HL-60/S4 (cell line): ENCODE results near the gene DNMT3L.
"Not testable (repeated sequence)": the region's sequence is repeated elsewhere in the genome, so short reads cannot be mapped to it uniquely, and the experiment has no call there.

Experiments used
- in situ Hi-C: fragments of 300-500 bp; cut with MboI; formaldehyde crosslinking; loops from 2 replicates; pipeline ENCODE4 v1.14.3; 2022; ENCODE audit warnings: low sequenced_read_pairs

DNMT3L gene

GRCh38 chr21:44253832-44254710 lies 7.6 kb downstream of the DNMT3L start:
- in situ Hi-C loops, result no loop called here

GRCh38 chr21:44249204-44250037 lies 12.3 kb downstream of the DNMT3L start:
- in situ Hi-C loops, result not testable (repeated sequence)

- in situ Hi-C loops, result not testable (repeated sequence)
Measured at GRCh38 chr21:44247904-44248303, 13.8 kb downstream of the DNMT3L start.

- in situ Hi-C loops, result not testable (repeated sequence)
Measured at GRCh38 chr21:44243980-44244379, 17.7 kb downstream of the DNMT3L start.

- in situ Hi-C loops, result not testable (repeated sequence)
Measured at GRCh38 chr21:44241281-44241680, 20.4 kb downstream of the DNMT3L start.

GRCh38 chr21:44240842-44241241 lies 20.9 kb downstream of the DNMT3L start, which contains the start of gene ICOSLG:
TSS of gene ICOSLG (minus strand) at chr21:44240943. CDS start at chr21:44240817, 126 bp downstream.
- in situ Hi-C loops, result not testable (repeated sequence)

GRCh38 chr21:44240353-44240752 lies 21.3 kb downstream of the DNMT3L start:
- in situ Hi-C loops, result not testable (repeated sequence)

GRCh38 chr21:44229561-44229960 lies 32.1 kb downstream of the DNMT3L start:
- in situ Hi-C loops, result not testable (repeated sequence)

GRCh38 chr21:44228109-44228508 lies 33.6 kb downstream of the DNMT3L start:
- in situ Hi-C loops, result not testable (repeated sequence)

- in situ Hi-C loops, result not testable (repeated sequence)
Measured at GRCh38 chr21:44227614-44228013, 34.1 kb downstream of the DNMT3L start.

- in situ Hi-C loops, result not testable (repeated sequence)
Measured at GRCh38 chr21:44225605-44226004, 36.1 kb downstream of the DNMT3L start.

GRCh38 chr21:44223334-44223733 lies 38.4 kb downstream of the DNMT3L start:
- in situ Hi-C loops, result not testable (repeated sequence)

- in situ Hi-C loops, result not testable (repeated sequence)
Measured at GRCh38 chr21:44220674-44221073, 41.0 kb downstream of the DNMT3L start.

- in situ Hi-C loops, result not testable (repeated sequence)
Measured at GRCh38 chr21:44218461-44218860, 43.2 kb downstream of the DNMT3L start.

GRCh38 chr21:44211978-44212377 lies 49.7 kb downstream of the DNMT3L start:
- in situ Hi-C loops, result not testable (repeated sequence)

GRCh38 chr21:44211574-44211973 lies 50.1 kb downstream of the DNMT3L start:
- in situ Hi-C loops, result not testable (repeated sequence)

- in situ Hi-C loops, result not testable (repeated sequence)
Measured at GRCh38 chr21:44207860-44208646, 53.6 kb downstream of the DNMT3L start.

GRCh38 chr21:44206698-44207676 lies 54.7 kb downstream of the DNMT3L start:
- in situ Hi-C loops, result not testable (repeated sequence)

- in situ Hi-C loops, result not testable (repeated sequence)
Measured at GRCh38 chr21:44206187-44206586, 55.5 kb downstream of the DNMT3L start.
